ENCODE results near the gene ZNF74.
"Not testable (repeated sequence)": the region's sequence is repeated elsewhere in the genome, so short reads cannot be mapped to it uniquely, and the experiment has no call there.

GRCh38 chr22:20371687-20372086, 22.3 kb upstream of the ZNF74 start:
- not testable (repeated sequence) for TF ChIP-seq CTCF, POLR2A (IDR thresholded peaks at IDR 0.05)
